GM04503 (cell line): ENCODE results near the gene EXOSC6.
"Not testable (repeated sequence)": the region's sequence is repeated elsewhere in the genome, so short reads cannot be mapped to it uniquely, and the experiment has no call there.

Experiments used
- DNase-seq: peaks from one replicate; pipeline ENCODE4 v3.0.0-alpha.2; 2012; ENCODE audit warnings: low read depth

Gene EXOSC6

GRCh38 chr16:70254965-70255286, 3.2 kb upstream of the EXOSC6 start:
- DNase-seq: no peak

DNA sequence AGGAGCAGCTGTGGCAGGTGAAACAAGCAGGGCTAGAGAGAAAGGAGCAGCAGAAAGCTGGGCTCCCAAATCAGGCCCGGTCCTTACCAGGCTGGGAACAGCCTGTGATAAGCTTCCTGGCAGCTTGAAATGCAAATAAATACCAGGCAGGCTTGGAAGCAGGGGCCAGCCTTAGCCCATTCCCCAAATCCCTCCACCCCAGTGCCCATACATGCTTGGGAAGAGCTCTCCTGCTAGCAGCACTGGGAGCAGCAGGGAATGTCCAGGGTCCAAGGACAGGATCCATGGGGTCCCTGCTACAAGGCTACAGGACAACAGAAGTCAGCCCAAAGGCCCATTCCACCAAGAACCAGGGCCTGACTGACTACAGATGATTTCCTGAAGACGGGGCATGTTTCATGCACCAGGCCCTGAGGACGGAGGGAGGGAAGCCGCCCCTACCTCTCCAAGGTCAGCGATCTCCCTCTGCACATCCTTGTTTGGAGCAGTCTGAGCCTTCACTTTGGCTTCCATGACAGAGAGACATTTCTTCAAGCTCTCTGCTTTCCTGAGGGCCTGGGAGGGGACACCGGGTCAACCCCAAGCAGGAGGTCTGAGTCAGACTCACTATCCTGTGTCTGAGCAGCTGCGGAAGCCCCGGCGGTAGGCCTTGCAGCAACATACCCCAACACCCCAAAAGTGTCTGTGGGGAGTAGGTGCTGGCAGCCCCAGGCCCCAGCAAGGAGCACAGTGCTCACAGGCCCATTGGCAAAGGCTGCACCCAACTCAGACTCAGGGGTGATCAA, 2.6 kb upstream of the EXOSC6 start:
- DNase-seq: no peak

DNA sequence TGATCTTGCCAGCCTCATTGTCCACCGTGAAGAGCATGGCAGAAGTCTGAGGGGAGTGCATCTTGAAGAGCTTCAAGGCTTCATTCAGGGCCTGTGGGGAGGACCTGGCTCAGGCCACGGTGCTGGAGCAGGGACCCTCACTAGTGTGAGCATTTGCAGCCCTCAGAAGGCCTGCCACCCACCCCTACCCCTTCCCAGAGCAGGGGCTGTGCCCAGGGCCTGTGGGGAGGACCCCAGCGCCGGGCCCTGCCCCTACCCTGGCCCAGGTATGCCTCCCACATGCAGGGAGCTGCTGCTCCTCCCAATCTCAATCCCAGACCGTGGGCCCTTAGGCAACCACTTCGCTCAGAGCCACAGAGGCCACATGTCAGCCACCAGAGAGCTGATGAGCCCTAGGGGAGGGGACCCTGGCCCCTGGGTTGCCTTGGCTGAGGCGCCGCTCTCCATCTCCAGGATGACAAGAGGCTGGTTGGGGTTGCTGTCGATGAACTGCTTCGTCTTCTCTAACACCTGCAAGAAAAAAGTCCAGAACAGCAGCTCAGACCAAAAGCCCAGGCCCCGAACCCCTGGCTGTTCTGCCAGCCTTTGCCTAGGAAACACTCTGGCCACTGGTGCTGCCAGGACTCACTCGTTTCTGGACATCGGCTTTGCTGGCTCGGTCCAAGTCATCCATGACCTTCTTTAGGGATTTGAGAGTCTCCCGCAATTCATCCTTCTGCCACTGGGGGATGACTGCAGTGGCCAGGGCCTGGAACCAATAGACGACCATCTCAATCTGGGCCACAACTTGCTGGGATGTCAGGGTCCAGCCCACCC, 1.8 kb upstream of the EXOSC6 start:
- DNase-seq: no peak

- no peak for DNase-seq
Observed at GRCh38 chr16:70252355-70252988, 732 bp upstream of the EXOSC6 start.

DNA sequence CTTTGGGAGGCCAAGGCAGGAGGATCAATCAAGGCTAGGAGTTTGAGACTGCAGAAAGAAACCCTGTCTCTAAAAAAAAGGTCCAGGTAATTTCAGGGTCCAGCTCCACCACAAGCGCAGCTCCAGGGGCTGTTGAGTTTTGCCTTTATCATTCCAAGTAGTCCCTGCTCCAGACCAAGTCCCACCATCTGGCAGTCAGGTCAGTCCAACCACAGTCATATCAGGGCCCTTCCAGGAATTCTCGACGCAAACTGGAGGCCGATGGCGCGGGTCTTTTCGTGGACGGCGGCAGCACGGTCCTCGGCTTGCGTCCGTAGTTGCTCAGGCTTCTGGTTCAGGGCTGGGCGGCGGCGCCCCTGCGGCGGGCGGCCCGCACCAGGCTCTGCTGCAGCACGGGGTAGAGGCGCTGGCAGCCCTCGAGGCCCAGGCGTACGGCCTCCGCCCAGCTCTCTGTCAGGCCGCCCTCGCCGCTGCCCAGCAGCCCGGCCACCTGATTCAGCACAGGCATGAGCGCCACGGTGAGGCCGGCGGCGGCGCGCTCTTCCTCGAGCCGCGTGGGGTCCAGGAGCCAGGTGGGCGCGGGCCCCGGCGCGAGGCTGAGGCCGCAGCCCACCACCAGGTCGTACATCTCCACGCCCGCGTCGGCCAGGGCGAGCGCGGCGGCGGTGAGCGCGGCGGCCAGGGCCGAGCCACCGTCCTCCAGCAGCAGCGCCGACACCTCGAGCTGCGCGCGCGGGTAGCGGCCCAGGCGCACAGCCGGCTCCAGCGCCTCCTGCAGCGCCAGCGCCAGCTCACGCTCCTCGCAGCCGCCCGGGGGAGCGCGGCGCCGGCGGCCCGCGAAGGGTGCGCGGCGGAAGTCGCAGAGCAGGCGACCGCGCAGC, 752 bp downstream of the EXOSC6 start:
- DNase-seq: no peak

- DNase-seq: not testable (repeated sequence)
Observed at GRCh38 chr16:70249697-70250096, 2.0 kb downstream of the EXOSC6 start.

- DNase-seq: not testable (repeated sequence)
Observed at GRCh38 chr16:70238773-70239172, 13.0 kb downstream of the EXOSC6 start.

DNA sequence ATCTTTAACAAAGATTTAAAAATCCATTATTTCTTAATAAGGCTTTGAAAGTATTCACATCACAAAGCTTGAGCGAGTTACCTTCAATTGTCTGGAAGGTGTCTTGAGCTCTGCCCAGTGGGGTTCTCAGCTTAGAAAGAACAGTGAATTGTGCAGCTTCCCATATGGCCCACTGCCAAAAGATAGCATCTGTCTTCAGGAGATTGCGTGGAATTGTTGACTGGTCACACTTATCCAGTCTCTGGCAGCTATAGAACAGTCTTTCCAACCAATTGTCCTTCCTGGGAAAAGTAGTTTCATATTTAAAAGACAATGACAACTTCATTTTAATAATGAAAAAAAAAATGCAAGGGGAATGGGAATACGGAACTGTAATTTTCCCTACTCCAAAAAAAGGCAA, 19.9 kb downstream of the EXOSC6 start:
- not testable (repeated sequence) for DNase-seq

GRCh38 chr16:70226024-70226423, 25.7 kb downstream of the EXOSC6 start:
- DNase-seq: not testable (repeated sequence)

DNA sequence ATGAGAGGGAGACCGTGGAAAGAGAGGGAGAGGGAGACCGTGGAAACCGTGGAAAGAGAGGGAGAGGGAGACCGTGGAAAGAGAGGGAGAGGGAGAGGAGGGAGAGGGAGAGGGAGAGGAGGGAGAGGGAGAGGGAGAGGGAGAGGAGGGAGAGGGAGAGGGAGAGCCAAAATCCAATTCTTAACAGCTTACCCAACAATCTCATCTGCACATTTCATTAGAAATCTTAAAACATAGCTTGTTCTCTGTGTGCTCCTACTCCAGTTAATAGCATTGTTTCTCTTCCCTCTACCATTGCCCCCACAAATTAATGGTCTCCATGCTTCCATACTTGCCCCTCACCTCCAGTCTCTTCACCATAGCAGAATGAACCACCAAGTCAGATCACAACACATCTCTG, 26.3 kb downstream of the EXOSC6 start:
- not testable (repeated sequence) for DNase-seq

DNA sequence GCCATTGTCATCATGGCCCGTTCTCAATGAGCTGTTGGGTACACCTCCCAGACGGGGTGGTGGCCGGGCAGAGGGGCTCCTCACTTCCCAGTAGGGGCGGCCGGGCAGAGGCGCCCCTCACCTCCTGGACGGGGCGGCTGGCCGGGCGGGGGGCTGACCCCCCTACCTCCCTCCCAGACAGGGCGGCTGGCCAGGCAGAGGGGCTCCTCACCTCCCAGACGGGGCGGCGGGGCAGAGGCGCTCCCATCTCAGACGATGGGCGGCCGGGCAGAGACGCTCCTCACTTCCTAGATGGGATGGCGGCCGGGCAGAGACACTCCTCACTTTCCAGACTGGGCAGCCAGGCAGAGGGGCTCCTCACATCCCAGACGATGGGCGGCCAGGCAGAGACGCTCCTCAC, 27.1 kb downstream of the EXOSC6 start:
- not testable (repeated sequence) for DNase-seq

DNA sequence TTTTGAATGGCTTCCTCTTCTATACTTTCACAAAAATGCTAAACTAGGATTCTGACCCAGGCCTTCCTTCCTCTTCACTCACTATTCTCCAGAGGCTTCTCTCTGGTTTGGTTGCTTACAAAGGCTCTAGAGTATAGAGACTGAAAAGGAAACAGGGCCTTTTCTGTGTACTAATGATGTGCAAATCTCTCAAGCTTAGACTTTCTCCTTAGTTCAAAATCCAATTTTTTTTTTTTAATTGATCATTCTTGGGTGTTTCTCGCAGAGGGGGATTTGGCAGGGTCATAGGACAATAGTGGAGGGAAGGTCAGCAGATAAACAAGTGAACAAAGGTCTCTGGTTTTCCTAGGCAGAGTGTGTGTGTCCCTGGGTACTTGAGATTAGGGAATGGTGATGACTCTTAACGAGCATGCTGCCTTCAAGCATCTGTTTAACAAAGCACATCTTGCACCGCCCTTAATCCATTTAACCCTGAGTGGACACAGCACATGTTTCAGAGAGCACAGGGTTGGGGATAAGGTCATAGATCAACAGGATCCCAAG, 27.7 kb downstream of the EXOSC6 start:
- not testable (repeated sequence) for DNase-seq

DNA sequence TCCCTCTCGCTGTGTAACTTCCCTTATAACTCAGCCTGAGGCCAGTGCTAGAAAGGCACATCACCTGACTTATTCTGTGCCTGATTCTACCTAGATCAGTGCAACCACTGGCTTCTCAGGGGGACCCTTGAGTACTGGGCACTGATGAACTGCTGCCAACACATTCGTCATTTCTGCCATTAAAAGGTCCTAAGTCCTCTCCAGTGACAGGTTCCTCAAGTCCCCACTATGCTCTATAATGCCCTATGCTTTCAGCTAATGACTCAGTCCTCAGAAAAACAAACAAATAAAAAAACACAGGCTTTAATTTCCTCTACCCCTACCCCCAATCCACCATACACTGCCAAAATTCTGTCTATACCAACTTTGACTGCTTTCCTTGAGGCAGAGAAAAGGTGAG, 28.5 kb downstream of the EXOSC6 start:
- not testable (repeated sequence) for DNase-seq

- not testable (repeated sequence) for DNase-seq
Observed at GRCh38 chr16:70222574-70222973, 29.2 kb downstream of the EXOSC6 start.

DNA sequence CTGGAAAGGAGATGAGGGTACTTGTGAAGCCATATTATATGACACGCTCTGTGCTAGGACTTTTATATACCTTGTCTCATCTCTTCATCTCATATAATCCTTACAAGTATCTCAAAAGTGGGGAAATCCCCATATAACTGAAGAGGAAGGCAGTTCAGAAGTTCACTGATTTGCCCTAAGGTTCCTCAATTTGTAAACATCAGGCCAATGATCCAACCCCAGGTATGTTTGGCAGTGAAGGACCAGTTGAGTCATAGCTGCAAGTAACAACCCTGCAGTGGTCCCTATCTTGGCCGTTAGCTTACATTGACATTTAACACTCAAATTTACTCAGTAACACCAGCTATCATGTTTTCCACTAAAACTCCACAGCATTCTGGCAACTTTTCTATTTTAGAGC, 33.2 kb downstream of the EXOSC6 start:
- DNase-seq: not testable (repeated sequence)

DNA sequence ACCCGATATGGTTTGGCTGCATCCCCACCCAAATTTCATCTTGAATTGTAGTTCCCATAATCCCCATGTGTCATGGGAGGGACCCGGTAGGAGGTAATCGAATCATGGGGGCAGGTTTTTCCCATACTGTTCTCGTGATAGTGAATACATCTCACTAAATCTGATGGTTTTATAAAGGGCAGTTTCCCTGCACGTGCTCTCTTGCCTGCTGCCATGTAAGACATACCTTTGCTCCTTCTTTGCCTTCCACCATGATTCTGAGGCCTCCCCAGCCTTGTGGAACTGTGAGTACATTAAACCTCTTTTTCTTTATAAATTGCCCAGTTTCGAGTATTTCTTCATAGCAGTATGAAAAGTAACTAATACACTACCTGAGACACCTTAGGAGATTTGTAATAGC, 45.4 kb downstream of the EXOSC6 start:
- not testable (repeated sequence) for DNase-seq

- DNase-seq: not testable (repeated sequence)
Observed at GRCh38 chr16:70204668-70205405, 46.9 kb downstream of the EXOSC6 start.

GRCh38 chr16:70204010-70204409, 47.7 kb downstream of the EXOSC6 start:
- DNase-seq: not testable (repeated sequence)

GRCh38 chr16:70203508-70203907, 48.2 kb downstream of the EXOSC6 start:
- not testable (repeated sequence) for DNase-seq

DNA sequence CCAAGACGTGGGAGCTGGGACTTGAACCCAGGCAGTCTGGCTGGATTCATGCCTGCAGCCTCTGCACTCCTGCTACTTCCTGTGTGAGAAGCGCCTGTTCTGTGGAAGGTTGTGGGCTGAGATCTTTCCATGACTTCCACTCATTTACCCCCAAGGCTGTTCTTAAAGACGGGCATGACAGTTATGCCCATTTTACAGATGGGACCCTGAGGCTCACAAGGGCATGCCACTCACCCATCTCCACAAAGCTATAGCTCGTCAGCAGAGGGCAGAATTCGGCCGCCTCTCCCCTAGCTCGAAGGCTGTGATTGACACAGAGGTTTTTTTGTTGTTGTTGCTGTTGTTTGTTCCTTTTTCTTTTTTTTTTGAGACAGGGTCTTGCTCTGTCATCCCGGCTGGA, 51.7 kb downstream of the EXOSC6 start:
- not testable (repeated sequence) for DNase-seq

- not testable (repeated sequence) for DNase-seq
Observed at GRCh38 chr16:70199170-70199569, 52.6 kb downstream of the EXOSC6 start.
